H54 (cell line): ENCODE measurements around the gene SDC4.
A peak's percentile ranks its signal among the peaks of the same experiment; 100 is the strongest.
"Not testable (repeated sequence)": the region's sequence is repeated elsewhere in the genome, so short reads cannot be mapped to it uniquely, and the experiment has no call there.

Experiments used
- DNase-seq: peaks from one replicate; pipeline ENCODE4 v3.0.0; 2011; ENCODE audit warnings: low spot score, mixed read lengths; ENCODE audit not compliant: insufficient read length
- FAIRE-seq: peaks from 3 replicates; lab custom pipeline; 2011; peaks lifted over from hg19 to GRCh38; lab: Jason Lieb, UNC
- POLR2A ChIP-seq: IDR thresholded peaks from 2 replicates; pipeline ENCODE4 v1.6.1; 2011; ENCODE audit warnings: low read depth, mild to moderate bottlenecking, low read length

Gene SDC4

DNA sequence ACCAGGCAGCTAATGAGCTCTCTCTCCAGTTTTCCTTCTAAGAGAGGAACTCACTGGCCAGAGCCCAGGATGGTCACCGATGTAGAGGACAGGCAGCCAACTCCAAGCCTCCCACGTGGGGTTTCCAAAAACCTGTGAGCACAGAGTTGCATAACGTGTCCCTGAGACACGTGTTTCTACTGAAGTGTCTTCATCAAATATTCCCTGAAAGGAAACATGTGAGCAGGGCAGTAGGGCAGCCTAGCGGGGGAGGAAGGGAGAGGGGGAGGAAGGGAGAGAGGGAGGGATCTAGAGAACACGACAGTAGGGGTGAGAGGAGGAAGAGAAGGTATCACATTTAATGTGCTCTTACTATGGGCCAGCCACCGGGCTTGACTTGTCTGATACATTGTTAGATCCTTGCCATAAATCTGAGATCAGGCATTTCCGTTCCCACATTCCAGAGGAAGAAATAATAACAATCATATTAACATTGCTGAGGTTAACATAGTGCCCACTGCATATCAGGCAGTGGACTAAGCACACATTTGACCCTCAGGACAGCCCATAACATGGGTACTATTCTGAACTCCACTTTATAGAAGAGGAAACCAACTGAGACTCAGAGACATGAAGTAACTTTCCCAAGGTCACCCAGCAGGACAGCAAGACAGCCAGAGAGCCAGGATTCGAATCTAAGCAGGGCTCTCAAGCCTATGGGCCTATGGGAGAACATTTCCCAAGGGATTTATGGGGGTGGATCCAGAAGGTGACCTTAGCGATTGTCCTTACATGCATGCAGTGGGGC, 10.3 kb upstream of the SDC4 start:
- FAIRE-seq (no peak), DNase-seq (no peak)
- no peak for TF ChIP-seq POLR2A

DNA sequence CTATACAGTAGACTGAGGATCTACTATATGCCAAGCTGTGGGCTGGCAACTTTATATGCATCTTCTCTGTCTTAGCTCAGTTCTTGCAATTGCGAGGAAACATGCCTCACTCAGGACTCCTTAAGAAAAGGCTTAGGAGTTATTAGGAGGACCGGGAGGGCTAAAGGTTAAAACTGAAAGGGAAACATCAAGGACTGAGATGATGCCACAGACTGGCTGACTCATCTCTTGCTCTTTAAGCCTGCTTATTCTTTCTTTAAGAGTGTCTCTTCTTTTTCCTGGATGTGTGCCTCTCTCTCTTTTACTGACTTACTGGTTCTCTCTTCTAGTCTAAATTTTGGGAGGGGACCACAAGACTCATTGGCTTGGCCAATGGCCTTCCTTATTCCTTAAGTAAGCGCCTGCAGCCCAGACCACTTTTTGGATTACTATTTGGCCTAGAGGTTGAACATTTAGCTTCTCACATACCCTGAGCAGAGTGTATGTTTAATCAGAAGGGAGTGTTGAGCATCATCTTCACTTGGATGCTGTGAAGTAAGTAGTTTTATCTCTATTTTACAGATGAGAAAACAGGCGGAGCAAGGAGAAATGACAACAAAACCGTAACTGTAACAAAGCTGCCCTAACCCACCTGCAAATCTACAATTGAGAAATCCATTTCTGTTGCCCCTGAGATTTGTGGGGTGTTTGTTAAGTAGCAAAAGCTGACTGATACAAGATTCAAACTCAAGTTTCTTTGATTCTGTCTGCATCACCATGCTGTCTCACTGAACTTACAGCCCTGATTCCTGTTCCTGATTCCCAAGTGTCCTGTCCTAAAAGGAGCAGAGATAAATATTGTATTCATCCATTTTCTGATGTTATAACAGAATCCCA, 7.2 kb upstream of the SDC4 start:
- peak; percentile 59 for DNase-seq
- no peak for FAIRE-seq
- no peak for TF ChIP-seq POLR2A

DNA sequence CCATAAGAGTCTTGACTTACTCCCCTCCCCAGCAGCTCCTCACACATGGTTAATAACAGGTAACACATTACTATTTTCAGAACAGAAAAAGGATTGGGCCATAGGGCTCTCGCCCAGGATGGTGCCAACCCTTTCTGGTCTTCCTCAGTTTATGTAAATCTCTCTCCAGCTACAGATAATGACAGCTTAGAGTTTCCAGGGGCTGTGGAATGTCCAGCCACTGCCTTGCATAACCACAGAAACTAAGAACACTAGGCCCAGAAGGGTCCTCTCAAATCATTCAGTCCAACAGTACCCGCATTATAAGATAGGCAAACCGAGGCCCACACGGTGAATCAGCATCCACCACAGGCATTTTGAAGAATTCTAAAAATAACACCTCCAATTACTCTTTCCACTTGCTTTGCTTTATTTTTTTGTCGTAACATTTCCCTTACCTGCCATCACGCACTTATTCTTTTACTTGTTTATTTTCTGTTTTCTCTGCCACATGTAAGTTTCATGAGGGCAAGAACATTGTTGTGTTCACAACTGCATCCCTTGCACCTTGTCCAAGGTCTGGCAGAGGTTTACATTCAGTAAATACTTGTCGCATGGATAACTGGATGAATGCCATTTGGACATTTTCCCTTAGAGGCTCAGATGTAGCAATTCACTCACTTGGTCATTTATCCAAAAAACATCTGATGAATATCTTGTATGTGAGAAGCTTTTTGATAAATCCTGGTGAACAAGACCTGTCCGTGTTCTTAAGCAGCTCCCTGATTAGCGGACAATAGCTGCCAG, 6.4 kb upstream of the SDC4 start:
- DNase-seq (no peak), FAIRE-seq (no peak)
- TF ChIP-seq POLR2A = no peak

DNA sequence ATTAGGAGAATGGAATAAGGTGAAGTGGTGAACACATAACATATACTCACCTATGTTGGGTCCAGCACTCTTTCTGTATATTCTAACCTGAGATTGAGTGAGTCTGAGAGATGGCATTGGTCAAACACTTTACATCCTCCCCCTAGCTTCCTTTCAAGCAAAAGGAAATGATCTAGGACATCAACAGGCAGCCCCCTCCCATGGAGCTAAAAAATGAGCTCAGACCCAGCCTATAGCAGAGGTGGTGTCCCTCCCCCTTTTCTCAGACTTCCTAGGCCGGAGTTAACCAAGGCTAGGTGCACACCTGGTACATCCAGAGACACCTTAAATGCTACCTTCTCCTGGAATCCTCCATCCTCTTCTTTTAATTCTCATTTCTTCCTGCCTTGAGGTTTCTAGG, 5.5 kb upstream of the SDC4 start:
- no peak for FAIRE-seq
- TF ChIP-seq POLR2A = no peak
- no peak for DNase-seq

DNA sequence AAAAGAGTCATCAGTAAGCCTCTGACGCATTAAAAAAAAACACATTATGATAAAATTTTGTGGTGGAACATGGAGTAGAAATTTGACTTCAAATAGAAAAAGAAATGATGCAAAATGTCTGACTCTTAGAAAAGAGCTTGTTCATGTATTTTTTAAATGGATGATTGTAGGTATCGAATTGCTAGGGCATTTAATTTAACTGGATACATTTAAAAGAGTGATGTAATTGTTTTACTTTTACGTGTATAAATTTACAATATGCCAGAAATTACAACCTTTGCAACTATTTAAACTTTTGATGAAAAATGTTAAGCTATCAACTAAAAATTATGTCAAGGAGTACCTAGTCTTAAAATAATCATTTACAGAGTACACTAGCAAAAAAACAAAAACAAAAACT, 4.5 kb upstream of the SDC4 start:
- TF ChIP-seq POLR2A = no peak
- FAIRE-seq (no peak), DNase-seq (no peak)

DNA sequence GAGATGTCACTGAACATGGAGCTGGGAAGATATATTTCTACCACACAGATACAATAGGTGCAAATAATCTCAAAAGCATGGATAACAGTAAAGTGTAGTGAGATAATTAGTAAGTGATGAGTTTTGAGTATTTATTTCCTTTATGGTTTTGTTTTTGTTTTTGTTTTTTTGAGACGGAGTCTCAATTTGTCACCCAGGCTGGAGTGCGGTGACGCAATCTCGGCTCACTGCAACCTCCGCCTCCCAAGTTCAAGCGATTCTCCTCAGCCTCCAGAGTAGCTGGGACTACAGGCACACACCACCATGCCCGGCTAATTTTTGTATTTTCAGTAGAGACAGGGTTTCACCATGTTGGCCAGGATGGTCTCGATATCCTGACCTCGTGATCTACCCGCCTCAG, 2.6 kb upstream of the SDC4 start:
- FAIRE-seq = not testable (repeated sequence)

DNA sequence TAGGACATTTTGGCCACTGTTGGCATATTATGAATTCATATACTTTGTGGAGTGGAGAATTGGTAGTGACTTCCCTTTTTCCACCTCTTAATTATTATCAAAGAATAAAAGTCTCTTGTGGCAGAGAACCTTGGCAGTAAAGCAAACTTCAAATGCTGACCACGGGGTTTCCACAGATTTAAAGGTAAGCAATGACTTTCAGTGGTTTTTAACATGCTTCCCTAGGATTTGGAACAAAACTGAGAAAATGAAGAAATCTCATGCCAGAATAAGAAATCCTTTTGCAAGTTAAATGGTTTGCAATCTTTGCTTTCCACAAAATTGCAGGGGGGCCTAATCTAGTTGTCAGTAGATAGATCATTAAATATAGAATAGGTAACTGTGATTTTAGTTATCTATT, 2.0 kb upstream of the SDC4 start:
- FAIRE-seq (no peak), DNase-seq (no peak)
- TF ChIP-seq POLR2A = no peak

More for the DNA sequence above, 2.6 kb upstream of the SDC4 start:
- DNase-seq = not testable (repeated sequence)

DNA sequence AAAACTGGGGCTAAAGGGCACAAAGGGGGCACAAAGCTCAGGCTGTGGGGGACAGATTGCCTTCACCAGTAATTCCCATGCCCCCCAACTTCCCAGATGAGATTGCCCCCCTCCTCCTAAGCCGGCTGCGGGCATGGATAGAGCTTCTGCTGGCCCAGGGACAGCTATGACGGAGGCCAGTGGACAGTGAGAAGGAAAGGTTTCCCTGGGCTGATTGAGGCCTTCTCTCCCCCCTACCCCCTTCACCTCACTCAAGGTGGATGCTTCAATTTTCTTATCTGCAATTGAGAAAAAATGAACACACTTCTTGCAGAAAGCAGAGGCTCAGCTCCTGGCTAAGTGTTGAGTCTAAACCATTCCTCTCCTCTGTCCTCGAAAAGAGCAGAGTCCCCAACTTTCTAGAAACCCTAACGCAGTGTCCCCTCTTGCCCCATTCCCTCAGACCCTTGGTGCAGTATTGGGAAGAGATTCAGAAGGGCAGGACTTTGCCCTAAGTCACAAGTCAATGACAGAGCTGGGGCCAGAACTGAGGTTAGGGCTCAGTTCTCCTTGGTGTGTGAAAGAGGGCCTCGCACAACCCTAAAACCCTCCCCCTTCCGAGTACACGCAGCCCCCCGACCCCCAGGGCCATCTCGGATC, 808 bp downstream of the SDC4 start:
- DNase-seq (no peak), FAIRE-seq (no peak)
- TF ChIP-seq POLR2A = no peak

DNA sequence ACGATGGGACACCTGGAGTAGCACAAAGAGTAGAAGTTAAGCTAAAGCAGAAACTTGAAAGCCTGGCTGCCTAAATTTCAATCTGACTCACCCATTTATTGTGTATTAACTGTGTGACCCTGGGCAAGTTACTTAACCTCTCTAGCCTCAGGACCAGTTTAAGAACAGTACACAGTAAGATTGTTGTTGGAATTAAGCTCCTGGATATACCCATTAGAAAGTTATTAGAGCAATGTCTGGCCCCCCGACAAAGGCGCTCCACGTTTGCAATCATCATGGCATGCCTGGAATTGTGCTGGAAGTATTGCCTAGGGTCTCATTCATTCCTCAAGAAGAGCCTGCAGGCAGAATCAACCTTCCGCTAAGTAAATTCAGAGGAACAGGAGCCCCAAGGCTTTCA, 1.4 kb downstream of the SDC4 start:
- DNase-seq (no peak), FAIRE-seq (no peak)
- no peak for TF ChIP-seq POLR2A

DNA sequence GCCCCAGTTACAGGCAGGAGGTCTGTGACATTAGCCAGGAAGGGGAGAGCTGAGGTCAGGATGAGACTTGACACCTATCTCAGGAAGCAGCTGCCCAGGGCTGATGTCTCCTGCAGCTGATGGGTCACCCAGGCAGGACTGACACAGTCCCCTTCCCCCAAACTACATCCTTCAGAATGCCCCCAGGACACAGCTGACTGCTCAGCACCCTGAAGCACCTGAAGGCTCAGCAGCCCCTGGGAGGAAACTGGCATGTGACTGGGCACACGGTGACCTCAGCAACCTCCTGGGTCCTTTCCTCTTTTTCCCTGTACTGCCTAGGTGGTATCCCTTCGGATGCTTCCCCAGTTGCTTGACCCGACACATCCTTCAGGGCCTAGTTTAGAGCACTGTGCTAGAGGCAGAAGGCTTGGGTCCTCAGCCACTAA, 1.9 kb downstream of the SDC4 start:
- FAIRE-seq (no peak), DNase-seq (no peak)
- TF ChIP-seq POLR2A = no peak

DNA sequence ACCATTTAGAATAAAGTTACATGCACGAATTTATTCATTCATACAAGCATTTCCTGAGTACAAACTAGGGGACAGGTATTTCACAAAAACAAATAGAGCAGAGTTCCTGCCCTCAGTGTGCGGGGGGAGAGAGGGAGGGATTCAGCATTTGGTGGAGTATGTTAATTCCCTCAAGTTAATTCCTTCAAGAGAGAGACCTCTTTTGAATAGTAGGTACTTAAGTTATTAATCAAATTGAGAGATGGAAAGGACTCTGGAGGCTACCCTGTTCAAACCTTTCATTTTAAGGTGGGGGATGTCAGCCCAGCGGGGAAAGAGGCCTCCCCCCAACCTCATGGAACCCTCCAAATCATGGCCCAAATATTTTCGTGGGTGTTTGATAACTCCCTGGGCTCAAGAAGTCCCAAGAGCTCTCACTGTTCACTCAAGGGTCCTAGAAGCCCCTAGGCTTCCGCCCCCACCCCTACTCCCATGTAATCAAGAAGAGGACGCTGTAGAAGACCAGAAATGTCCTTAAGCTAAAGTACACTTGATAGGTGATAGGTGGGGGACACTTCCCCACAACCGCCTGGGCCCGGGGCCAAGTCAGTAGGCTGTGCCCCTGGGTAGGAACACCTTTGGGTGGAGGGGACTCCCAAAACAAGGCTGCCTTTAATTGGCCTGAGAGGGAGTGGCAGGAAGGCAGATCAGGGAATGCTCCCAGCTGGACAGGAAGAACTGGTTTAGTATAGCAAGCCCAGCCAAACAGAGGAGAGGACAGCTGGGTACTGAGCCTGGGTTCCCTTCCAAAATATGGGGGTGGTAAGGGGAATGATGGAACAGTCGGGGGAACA, 2.9 kb downstream of the SDC4 start:
- TF ChIP-seq POLR2A = no peak
- DNase-seq (no peak), FAIRE-seq (no peak)

DNA sequence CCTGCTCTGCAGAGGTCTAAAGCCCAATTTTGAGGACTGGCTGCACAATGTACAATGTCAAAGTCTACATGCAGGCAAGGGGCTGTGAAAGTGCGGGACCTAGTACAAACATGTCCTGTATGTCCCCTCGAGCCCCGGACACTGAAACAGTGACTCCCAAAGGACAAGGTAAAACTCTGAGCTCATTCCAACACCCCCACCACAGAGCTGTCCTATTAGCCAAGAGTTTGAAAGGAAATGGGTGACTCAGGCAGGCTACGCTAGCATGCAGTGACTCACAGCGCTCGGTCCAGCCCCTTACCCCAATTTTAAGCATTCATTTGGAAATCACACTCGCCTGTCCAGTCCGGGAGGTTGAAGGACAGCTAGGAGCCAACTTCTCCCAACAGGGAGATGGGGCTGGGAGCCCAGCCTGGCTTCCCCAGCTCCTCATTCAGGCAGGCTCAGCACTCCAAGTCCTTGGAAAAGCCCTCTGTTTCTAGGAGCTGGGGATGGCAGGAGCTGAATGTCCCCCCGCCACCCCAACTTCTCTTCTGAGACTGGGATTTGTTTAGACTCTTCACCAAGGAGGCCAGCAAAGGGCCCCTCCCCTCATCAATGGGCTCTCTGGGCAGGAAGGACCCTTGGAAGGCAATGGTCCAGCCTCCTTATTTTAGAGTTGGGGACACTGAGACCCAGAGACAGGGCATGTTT, 3.9 kb downstream of the SDC4 start:
- TF ChIP-seq POLR2A = no peak
- FAIRE-seq = peak; percentile 67
- DNase-seq = peak; percentile 73
